Neutrophil (primary cell): ENCODE data around the gene UBE3D.
"Not testable (repeated sequence)": the region's sequence is repeated elsewhere in the genome, so short reads cannot be mapped to it uniquely, and the experiment has no call there.

Source experiments
- H3K27ac ChIP-seq: fragments of 200-600 bp; sonication (generic); 2 replicates; pipeline ENCODE4 v1.5.1; 2016; ENCODE audit warnings: mild to moderate bottlenecking, moderate library complexity
- H3K27me3 ChIP-seq: fragments of 200-600 bp; sonication (generic); 2 replicates; pipeline ENCODE4 v1.6.0; 2016; ENCODE audit warnings: mild to moderate bottlenecking
- H3K36me3 ChIP-seq: fragments of 200-600 bp; sonication (generic); 2 replicates; pipeline ENCODE4 v1.5.1; 2017
- H3K4me1 ChIP-seq, 2 experiments: fragments of 200-600 bp in 1 of 2; sonication (generic) in 1 of 2; 1 replicate in 1 of 2; 2 replicates in 1 of 2; pipeline versions ENCODE4 v1.5.1 to v1.6.1; 2013 to 2016; ENCODE audit warnings: low read depth in 1 of 2, low read length in 1 of 2, mild to moderate bottlenecking in 1 of 2, moderate library complexity in 1 of 2; ENCODE audit not compliant: control insufficient read depth in 1 of 2, insufficient read depth in 1 of 2
- H3K4me3 ChIP-seq, 2 experiments: fragments of 200-600 bp in 1 of 2; sonication (generic) in 1 of 2; 1 replicate in 1 of 2; 2 replicates in 1 of 2; pipeline ENCODE4 v1.5.1; 2013 to 2016; ENCODE audit warnings: low read depth in 1 of 2, low read length in 1 of 2, mild to moderate bottlenecking in 1 of 2, moderate library complexity in 1 of 2
- H3K9me3 ChIP-seq: fragments of 200-600 bp; sonication (generic); 2 replicates; pipeline ENCODE4 v1.5.1; 2016
- CTCF ChIP-seq: fragments of 200-600 bp; sonication (generic); IDR thresholded peaks from 2 replicates; pipeline ENCODE4 v1.5.1; 2016; ENCODE audit warnings: antibody characterized with exemption

Gene UBE3D

GRCh38 chr6:82862543-82862942, 203.1 kb downstream of the UBE3D start:
- Histone ChIP-seq H3K4me1 (no peaks in the 10 kb centered on the region), H3K27me3 (no peaks in the 10 kb centered on the region), H3K36me3 (no peaks in the 10 kb centered on the region), H3K27ac (no peak overlapping the region), H3K4me3 (no peak overlapping the region), H3K9me3 (no peaks in the 10 kb centered on the region)
- TF ChIP-seq CTCF, result no peak

- Histone ChIP-seq H3K27ac (no peak overlapping the region), H3K27me3 (no peaks in the 10 kb centered on the region), H3K36me3 (no peaks in the 10 kb centered on the region), H3K9me3 (no peaks in the 10 kb centered on the region), H3K4me1 (no peaks in the 10 kb centered on the region), H3K4me3 (no peak overlapping the region)
- TF ChIP-seq CTCF, result no peak
Observed at GRCh38 chr6:82861121-82861520, 204.5 kb downstream of the UBE3D start.

GRCh38 chr6:82856077-82856476, 209.6 kb downstream of the UBE3D start:
- H3K27ac ChIP-seq, H3K36me3 ChIP-seq, H3K4me1 ChIP-seq, H3K4me3 ChIP-seq, H3K27me3 ChIP-seq, H3K9me3 ChIP-seq: not testable (repeated sequence)

GRCh38 chr6:82852904-82853303, 212.7 kb downstream of the UBE3D start:
- not testable (repeated sequence) for H3K36me3 ChIP-seq, H3K4me1 ChIP-seq, H3K27ac ChIP-seq, H3K27me3 ChIP-seq, H3K4me3 ChIP-seq, H3K9me3 ChIP-seq

GRCh38 chr6:82843291-82843885, 222.3 kb downstream of the UBE3D start:
- Histone ChIP-seq H3K9me3 (no peaks in the 10 kb centered on the region), H3K27ac (no peak overlapping the region), H3K4me1 (no peaks in the 10 kb centered on the region), H3K36me3 (no peaks in the 10 kb centered on the region), H3K4me3 (no peak overlapping the region), H3K27me3 (no peaks in the 10 kb centered on the region)
- no peak for TF ChIP-seq CTCF

GRCh38 chr6:82842721-82843120, 222.9 kb downstream of the UBE3D start:
- Histone ChIP-seq H3K27ac (no peak overlapping the region), H3K4me1 (no peaks in the 10 kb centered on the region), H3K27me3 (no peaks in the 10 kb centered on the region), H3K4me3 (no peak overlapping the region), H3K36me3 (no peaks in the 10 kb centered on the region), H3K9me3 (no peaks in the 10 kb centered on the region)
- TF ChIP-seq CTCF, result no peak
